RWPE2 (cell line): ENCODE measurements around the gene COL8A1.

ENCODE experiments used
- ATAC-seq: fragments of 200-7000 bp; cut with Tn5 transposase; 3 replicates; pipeline ENCODE4 v1.9.1; 2021; ENCODE audit warnings: low read depth
- DNase-seq: peaks from one replicate; pipeline ENCODE4 v3.0.0-alpha.2; 2020; ENCODE audit warnings: low spot score
- H3K27ac ChIP-seq: fragments of 450-650 bp; 2 replicates; pipeline ENCODE4 v1.5.1; 2017; ENCODE audit warnings: mild to moderate bottlenecking; ENCODE audit not compliant: poor library complexity, severe bottlenecking
- H3K27me3 ChIP-seq: fragments of 250-450 bp; sonication (Bioruptor Pico); 2 replicates; pipeline ENCODE4 v1.5.1; 2021; ENCODE audit warnings: mild to moderate bottlenecking, moderate library complexity; ENCODE audit not compliant: insufficient read depth, poor library complexity, severe bottlenecking
- H3K36me3 ChIP-seq: fragments of 250-450 bp; sonication (Bioruptor Pico); 2 replicates; pipeline ENCODE4 v1.5.1; 2020; ENCODE audit warnings: low read depth, mild to moderate bottlenecking, moderate library complexity
- H3K4me1 ChIP-seq: fragments of 250-450 bp; sonication (Bioruptor Pico); 2 replicates; pipeline ENCODE4 v1.5.1; 2021; ENCODE audit warnings: mild to moderate bottlenecking, moderate library complexity; ENCODE audit not compliant: insufficient read depth, poor library complexity, severe bottlenecking
- H3K4me3 ChIP-seq: fragments of 250-450 bp; sonication (Bioruptor Pico); 2 replicates; pipeline ENCODE4 v1.5.1; 2021; ENCODE audit warnings: mild to moderate bottlenecking, moderate library complexity; ENCODE audit not compliant: severe bottlenecking
- H3K9me3 ChIP-seq: fragments of 250-450 bp; sonication (Bioruptor Pico); 2 replicates; pipeline ENCODE4 v1.5.1; 2021; ENCODE audit warnings: mild to moderate bottlenecking, moderate library complexity; ENCODE audit not compliant: severe bottlenecking
- TF ChIP-seq, protein P1 (sequence below): fragments of 450-650 bp; IDR thresholded peaks from one replicate; pipeline ENCODE4 v1.5.1; 2017; ENCODE audit warnings: mild to moderate bottlenecking, moderate library complexity; ENCODE audit not compliant: poor library complexity, severe bottlenecking

Gene COL8A1

DNA sequence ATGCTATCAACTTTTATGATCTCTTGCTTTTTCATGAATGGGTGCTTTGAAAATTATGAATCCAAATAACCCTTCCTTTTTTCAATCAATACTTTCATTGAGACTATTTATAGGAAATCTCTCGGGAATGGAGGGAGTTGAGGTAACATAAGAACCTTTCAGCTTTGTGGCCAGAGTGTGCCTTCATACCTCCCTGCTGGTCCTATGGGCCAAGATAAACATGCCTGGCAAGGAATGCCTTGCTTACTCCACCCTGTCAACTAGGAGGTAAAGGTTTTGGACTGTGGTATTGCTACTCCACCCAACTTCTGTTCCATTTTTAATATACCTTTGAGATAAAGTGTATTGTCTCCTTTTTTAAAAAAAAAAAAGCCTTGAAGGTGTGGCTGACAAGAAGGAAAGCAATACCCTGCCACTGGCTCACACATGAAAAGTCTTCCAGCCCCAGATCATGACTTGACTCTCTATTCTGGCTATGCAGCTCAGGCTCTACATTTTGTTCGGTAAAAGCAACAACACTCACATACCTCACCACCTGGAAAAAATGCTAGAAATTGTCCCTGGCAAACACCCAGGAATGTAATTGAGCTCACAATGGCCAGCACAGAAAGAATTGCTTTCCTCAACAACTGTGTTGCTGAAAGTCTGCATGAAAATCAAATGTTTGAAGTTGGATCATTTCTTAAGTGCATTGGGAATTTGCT, 35.8 kb downstream of the COL8A1 start:
- ATAC-seq = peak; percentile 75
- no peak for DNase-seq
- Histone ChIP-seq H3K4me3 (no peak overlapping the region), H3K27me3 (no peaks in the 10 kb centered on the region), H3K27ac (peak overlapping the region; percentile 29), H3K9me3 (no peaks in the 10 kb centered on the region), H3K36me3 (peaks cover 92% of the 10 kb centered on the region), H3K4me1 (peaks cover 33% of the 10 kb centered on the region)
- TF ChIP-seq, protein P1, sequence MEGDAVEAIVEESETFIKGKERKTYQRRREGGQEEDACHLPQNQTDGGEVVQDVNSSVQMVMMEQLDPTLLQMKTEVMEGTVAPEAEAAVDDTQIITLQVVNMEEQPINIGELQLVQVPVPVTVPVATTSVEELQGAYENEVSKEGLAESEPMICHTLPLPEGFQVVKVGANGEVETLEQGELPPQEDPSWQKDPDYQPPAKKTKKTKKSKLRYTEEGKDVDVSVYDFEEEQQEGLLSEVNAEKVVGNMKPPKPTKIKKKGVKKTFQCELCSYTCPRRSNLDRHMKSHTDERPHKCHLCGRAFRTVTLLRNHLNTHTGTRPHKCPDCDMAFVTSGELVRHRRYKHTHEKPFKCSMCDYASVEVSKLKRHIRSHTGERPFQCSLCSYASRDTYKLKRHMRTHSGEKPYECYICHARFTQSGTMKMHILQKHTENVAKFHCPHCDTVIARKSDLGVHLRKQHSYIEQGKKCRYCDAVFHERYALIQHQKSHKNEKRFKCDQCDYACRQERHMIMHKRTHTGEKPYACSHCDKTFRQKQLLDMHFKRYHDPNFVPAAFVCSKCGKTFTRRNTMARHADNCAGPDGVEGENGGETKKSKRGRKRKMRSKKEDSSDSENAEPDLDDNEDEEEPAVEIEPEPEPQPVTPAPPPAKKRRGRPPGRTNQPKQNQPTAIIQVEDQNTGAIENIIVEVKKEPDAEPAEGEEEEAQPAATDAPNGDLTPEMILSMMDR = no peak

GRCh38 chr3:99678023-99678422, 39.6 kb downstream of the COL8A1 start:
- TF ChIP-seq, protein P1 = no peak
- peaks cover 16% of the 10 kb centered on the region for H3K4me1 ChIP-seq
- peak overlapping the region; percentile 13 for H3K27ac ChIP-seq
- H3K36me3 ChIP-seq = peaks cover 89% of the 10 kb centered on the region
- no peaks in the 10 kb centered on the region for H3K9me3 ChIP-seq
- ATAC-seq (no peak), DNase-seq (no peak)
- no peak overlapping the region for H3K4me3 ChIP-seq
- no peaks in the 10 kb centered on the region for H3K27me3 ChIP-seq

DNA sequence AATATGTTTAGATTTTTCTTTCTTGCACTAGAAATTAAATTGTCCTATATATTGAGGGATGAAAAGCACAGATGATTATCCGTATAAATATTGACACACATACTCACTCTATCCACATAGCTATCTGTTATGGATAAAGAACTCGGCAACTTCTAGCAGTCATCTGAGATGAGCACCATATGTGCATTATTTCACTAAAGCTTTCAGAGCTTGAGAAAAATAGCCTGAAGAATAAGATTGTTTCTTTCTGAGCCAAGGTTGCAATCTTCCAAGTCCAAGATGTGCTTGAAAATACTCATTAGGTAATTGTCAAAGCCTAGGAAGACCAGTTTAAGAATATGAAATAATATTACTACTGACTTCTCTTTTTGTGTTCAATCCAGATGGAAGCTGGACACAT, 40.5 kb downstream of the COL8A1 start:
- ATAC-seq = no peak
- H3K27me3 ChIP-seq = no peaks in the 10 kb centered on the region
- no peak for DNase-seq
- H3K4me3 ChIP-seq = no peak overlapping the region
- H3K4me1 ChIP-seq = peaks cover 9% of the 10 kb centered on the region
- TF ChIP-seq, protein P1 = no peak
- H3K9me3 ChIP-seq = no peaks in the 10 kb centered on the region
- H3K27ac ChIP-seq = peak overlapping the region; percentile 13
- H3K36me3 ChIP-seq = peaks cover 91% of the 10 kb centered on the region

DNA sequence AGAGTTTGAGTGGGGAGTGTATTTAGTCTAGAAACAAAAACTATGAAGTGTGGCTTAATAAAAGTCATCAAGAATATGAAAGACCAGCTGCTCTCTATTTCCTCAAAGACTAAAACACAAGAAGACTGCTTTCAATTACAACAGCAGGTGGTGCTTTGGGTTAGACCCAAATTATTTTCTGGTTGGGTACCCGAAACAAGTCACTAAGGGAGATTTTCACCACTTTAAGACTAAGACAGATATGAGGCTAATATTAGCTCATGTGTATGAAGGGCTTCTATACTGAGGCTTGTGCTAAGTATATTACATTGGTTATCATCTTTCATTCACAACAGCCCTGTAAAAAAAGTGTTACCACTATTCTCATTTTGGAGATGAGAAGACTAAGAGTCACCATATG, 43.1 kb downstream of the COL8A1 start:
- Histone ChIP-seq H3K36me3 (peaks cover 91% of the 10 kb centered on the region), H3K9me3 (no peaks in the 10 kb centered on the region), H3K27me3 (no peaks in the 10 kb centered on the region), H3K4me1 (no peaks in the 10 kb centered on the region), H3K27ac (no peak overlapping the region), H3K4me3 (no peak overlapping the region)
- DNase-seq = no peak
- ATAC-seq = no peak; the same call in 2 of the 3 replicates
- TF ChIP-seq, protein P1 = no peak

GRCh38 chr3:99681976-99682375, 43.6 kb downstream of the COL8A1 start:
- DNase-seq = no peak
- ATAC-seq = no peak
- TF ChIP-seq, protein P1 = no peak
- no peaks in the 10 kb centered on the region for H3K9me3 ChIP-seq
- H3K36me3 ChIP-seq = peaks cover 91% of the 10 kb centered on the region
- no peak overlapping the region for H3K4me3 ChIP-seq
- H3K27me3 ChIP-seq = no peaks in the 10 kb centered on the region
- no peaks in the 10 kb centered on the region for H3K4me1 ChIP-seq
- H3K27ac ChIP-seq = no peak overlapping the region
